Measurements from ENCODE around the gene CCDC74B. TPM values are rescaled to one million over a fixed set of nuclear protein-coding genes. Genes with fewer than 3 reads are reported as not detected.

Gene CCDC74B
- 13.4 TPM for total RNA-seq

GRCh38 chr2:130145006-130145414, at the start of gene CCDC74B:
CCDC74B (minus strand) TSS chr2:130145112; CDS start chr2:130144996, 116 bp downstream.

GRCh38 chr2:130181880-130182682, 37.2 kb upstream of the CCDC74B start, which contains the start of gene MZT2B:
MZT2B (plus strand) TSS chr2:130182262; CDS start chr2:130182283, 21 bp downstream.

GRCh38 chr2:130181325-130181879, 36.5 kb upstream of the CCDC74B start, which contains the start of gene SMPD4:
SMPD4 (minus strand) TSS chr2:130181602; CDS start chr2:130176592, 5,010 bp downstream.

GRCh38 chr2:130129120-130129829, 15.6 kb downstream of the CCDC74B start, which contains the start of gene POTEF:
POTEF (minus strand) TSS chr2:130129222; CDS start chr2:130120515, 8,707 bp downstream.

Other genes with a start within 250 kb of the CCDC74B start
- 0.44 TPM for gene RAB6C, start 165.4 kb downstream of the CCDC74B start, total RNA-seq
- not detected for gene POTEF, start 15.9 kb downstream of the CCDC74B start, total RNA-seq
- 35.3 TPM for gene SMPD4, start 36.5 kb upstream of the CCDC74B start, total RNA-seq
- gene MZT2B, start 37.1 kb upstream of the CCDC74B start, total RNA-seq, result 44.9 TPM
- not detected for gene TUBA3E, start 53.3 kb upstream of the CCDC74B start, total RNA-seq
- 53.5 TPM for gene IMP4, start 197.8 kb upstream of the CCDC74B start, total RNA-seq
- gene PTPN18, start 210.9 kb upstream of the CCDC74B start, total RNA-seq, result 30.5 TPM

Data from camera-type eye (tissue), 1 donor.